ENCODE data around the gene TMEM63B.

DNA sequence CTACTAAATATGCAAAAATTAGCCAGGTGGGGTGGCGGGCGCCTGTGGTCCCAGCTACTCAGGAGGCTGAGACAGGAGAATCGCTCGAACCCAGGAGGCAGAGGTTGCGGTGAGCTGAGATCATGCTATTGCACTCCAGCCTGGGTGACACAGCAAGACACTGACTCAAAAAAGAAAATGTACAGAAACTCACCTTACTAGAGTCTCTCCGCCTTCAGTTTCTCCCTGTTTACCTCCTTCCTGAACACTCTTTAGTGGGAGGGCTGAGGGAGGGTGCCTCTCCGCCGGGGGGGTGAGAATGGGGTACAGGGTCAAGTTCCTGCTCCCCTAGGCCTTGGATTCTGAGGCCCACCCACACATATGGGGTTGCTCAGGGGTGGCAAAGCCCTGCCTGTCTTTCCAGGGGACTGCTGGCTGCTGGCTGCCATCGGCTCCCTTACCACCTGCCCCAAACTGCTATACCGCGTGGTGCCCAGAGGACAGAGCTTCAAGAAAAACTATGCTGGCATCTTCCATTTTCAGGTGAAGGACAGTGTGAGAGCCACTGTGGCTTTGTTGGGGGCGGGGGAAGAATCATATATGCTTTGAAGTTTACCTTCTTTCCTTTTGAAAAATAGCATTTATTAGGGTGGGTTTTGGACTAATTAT, 44.7 kb downstream of the TMEM63B start:
- TF ChIP-seq POLR2A (IDR thresholded peaks at IDR 0.05; ENCODE audit: low read length) (no peak), GATA1 (IDR thresholded peaks at IDR 0.05; ENCODE audit: low read depth, low read length) (no peak)
